ENCODE results near the gene TMEM141.
"Not testable (repeated sequence)": the region's sequence is repeated elsewhere in the genome, so short reads cannot be mapped to it uniquely, and the experiment has no call there.

The TMEM141 gene

GRCh38 chr9:136833381-136834048 is 42.4 kb downstream of the TMEM141 start:
- not testable (repeated sequence) for DNase-seq

GRCh38 chr9:136835162-136835931 is 44.2 kb downstream of the TMEM141 start:
- no peak for DNase-seq

GRCh38 chr9:136835932-136836904 is 45.1 kb downstream of the TMEM141 start:
- no peak for DNase-seq

GRCh38 chr9:136837146-136837855 is 46.2 kb downstream of the TMEM141 start:
- no peak for DNase-seq

GRCh38 chr9:136837856-136838277 is 46.7 kb downstream of the TMEM141 start:
- not testable (repeated sequence) for DNase-seq

GRCh38 chr9:136838314-136839228 is 47.4 kb downstream of the TMEM141 start:
- no peak for DNase-seq

- DNase-seq: no peak
Observed at GRCh38 chr9:136839229-136840139, 48.3 kb downstream of the TMEM141 start.

GRCh38 chr9:136840140-136840876 is 49.2 kb downstream of the TMEM141 start:
- no peak for DNase-seq

- peak; percentile 42 for DNase-seq
Observed at GRCh38 chr9:136840877-136841645, 49.9 kb downstream of the TMEM141 start.

GRCh38 chr9:136841646-136842379 is 50.7 kb downstream of the TMEM141 start:
- not testable (repeated sequence) for DNase-seq

- peak; percentile 68 for DNase-seq
Observed at GRCh38 chr9:136842380-136842948, 51.3 kb downstream of the TMEM141 start, which contains the start of gene AJM1. AJM1 (plus strand) TSS chr9:136842478; CDS start chr9:136844415, 1,937 bp downstream.

Data from fibroblast of skin of abdomen (primary cell).